ENCODE data around the gene SSNA1.
"Not testable (repeated sequence)": the region's sequence is repeated elsewhere in the genome, so short reads cannot be mapped to it uniquely, and the experiment has no call there.

Gene SSNA1

DNA sequence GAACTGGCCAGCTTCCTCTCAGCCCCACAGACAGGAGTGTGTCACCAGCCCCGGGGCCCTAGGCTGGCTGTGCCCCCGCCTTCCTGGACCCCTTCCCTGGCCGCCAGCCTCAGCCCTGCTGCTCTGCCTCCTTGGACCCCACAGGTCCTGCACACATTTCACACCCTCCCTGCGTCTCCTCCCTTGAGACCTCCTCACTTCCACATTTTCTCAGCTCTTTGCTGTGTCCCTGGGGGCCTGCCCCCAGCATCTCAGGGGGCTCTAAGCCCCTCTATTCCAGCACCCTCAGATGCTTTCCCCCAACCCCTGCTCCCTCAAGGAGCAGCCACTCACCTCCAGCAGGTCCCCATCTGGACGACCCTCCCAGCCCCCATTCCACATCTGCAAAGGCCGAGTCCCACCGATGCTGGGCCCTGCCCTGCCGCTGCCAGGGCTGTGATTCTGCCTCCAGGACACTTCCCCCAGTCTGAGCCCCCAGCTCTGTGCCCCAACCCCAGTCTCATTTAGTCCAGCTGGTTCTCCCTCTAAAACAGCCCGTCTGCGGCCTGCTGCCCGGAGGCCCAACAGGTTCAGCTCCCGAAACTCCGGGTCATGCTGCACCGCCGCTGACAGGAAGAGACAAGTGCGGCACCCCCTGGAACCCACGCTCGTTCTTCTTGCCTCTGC, 46.4 kb downstream of the SSNA1 start:
- no peak for DNase-seq

DNA sequence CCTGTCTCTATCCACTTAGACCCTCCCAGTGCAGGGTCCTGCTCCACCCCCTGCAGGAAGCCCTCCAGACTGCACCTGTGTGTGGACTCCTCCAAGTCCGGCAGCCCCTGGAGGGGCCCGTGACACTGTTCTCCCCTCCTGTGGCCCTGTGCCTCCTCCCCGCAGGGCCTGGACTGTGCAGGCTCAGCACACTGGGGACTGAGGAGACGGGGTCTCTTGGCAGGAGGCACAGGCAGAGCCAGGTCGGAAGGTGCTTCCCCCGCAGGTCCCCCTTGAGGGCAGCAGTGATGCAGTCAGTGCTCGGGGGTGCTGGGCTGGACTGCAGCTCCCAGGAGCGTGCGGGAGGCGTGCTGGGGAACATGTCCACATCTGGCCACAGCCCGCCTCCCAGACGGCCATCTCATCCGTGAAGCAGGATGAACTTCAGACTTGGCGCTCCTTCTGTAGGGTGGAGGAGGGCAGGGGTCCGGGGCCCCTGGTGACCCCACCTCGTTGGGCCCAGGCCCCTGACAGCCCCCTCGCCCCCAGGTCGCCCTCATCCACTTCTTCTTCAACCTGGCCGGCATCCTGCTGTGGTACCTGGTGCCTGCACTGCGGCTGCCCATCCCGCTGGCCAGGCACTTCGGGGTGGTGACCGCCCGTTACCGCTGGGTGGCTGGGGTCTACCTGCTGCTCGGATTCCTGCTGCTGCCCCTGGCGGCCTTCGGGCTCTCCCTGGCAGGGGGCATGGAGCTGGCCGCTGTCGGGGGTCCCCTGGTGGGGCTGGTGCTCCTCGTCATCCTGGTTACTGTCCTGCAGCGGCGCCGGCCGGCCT, 47.2 kb downstream of the SSNA1 start:
- DNase-seq: no peak

DNA sequence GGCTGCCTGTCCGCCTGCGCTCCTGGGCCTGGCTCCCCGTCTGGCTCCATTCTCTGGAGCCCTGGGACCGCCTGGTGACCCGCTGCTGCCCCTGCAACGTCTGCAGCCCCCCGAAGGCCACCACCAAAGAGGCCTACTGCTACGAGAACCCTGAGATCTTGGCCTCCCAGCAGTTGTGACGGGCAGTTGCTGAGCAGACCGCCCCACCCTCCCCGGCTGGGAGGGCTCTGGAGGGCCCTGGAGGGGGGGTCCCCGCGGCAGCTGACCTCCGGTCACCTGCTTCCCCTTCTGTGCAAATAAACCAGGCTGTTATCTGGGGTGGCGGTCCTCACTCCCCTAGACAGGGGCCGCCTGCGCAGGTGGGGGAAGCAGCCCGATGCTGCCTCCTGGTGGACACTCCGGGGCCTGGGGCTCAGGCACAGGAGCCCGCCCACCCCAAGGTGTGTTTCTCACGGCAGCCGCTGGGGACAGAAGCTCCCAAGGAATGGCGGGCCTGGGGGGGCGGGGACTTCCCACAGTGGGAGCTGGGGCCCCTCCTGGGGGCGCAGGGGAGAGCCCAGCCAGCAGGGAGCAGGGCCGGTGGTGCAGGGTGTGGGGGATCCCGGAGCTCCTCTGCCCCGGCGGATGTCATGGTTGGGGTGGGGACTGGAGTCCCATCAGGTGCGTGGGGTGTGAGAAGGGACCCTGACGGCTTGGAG, 47.9 kb downstream of the SSNA1 start:
- DNase-seq: peak; percentile 96

DNA sequence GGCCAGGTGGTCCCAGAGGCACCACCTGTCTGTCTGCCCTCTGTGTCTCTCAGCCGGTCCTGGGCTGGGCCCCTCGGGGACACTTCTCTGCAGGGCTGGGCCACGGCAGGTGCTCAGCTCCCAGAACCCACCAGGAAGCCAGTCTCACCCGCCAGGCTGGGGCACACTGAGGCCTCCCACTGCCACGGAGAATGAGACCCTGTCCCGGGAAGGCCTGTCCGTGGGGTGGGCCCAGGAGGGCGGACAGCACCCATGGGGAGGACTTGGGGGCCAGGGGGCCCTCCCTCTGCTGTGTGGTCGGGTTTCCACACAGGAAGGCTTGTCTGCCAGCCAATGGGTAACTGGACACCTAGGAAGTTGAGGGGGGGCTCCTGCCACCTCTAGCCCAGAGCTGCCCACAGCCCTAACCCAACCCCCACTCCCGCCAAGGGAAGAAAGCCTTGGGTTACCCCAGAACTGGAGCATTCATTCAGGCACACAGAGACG, 48.5 kb downstream of the SSNA1 start:
- no peak for DNase-seq

DNA sequence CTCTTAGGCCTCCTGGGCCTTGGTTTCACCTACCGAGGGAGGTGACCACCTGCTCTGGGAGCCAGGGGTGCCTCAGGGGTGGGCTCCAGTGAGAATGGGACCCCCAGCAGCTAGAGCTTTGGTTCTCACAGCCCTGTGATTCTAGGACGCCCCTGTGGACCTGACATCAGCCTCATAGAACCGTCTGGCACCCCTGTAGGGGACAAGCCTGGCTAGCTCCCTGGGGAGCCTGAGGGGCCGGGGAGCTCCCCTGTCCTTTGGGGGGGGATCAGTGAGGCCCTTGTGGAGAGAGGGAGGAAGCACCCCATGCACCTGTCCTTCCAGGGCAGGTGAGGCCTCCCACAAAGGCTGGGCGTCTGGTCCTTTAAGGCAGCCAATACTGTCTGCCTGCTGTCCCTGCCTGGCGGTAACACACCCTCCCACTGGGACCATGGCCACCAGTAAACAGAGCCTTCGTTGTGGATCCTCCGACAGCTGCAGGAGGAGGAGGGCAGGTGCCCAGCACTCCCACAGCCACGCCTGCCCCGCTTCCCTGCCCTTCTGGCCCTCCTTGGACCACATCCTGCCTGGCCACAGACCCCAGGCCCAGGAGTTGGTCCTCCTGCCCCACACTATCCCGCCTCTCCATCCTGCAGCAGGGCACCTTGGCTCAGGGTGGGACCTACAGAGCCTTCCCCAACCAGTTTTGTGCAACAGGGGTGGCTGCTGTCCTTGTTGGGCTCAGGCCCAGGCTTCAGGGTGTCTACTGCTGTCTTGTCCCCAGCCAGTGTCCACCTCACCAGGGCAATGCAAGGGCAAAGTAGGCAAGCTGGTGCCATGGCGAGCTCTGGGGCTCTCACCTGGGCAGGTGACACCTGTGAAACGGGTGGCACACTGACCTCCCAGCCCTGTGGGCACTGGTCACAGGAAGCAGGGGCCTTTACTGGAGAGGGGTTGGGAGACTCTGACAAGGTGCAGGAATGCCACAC, 49.6 kb downstream of the SSNA1 start:
- no peak for DNase-seq

DNA sequence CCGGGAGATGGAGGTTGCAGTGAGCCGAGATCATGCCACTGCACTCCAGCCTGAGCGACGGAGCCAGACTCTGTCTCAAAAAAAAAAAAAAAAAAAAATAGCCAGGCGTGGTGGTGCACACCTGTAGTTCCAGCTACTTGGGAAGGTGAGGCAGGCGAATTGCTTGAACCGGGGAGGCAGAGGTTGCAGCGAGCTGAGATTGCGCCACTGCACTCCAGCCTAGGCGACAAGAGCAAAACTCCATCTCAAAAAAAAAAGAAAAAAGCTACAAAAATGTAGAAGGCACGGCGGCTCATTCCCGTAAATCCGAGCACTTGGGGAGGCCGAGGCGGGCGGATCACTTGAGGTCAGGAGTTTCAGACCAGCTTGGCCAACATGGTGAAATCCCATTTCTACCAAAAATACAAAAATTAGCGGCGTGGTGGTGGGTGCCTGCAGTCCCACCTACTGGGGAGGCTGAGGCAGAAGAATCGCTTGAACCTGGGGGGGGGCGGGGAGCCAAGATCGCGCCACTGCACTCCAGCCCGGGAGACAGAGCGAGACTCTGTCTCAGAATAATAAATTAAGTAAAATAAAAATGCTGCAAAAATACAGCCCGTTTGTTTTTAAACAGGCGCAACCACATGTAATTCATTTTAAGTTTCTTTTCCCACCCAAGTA, 51.2 kb downstream of the SSNA1 start:
- not testable (repeated sequence) for DNase-seq
